Astrocyte (in vitro differentiated cells and primary cell): ENCODE measurements around the gene LTBP2. TPM values are rescaled to one million over a fixed set of nuclear protein-coding genes. Genes with fewer than 3 reads are reported as not detected.

Source experiments
- DNase-seq: peaks from one replicate; pipeline ENCODE4 v3.0.0-alpha.2; 2010; ENCODE audit warnings: low read depth
- FAIRE-seq: peaks from 2 replicates; lab custom pipeline; 2011; peaks lifted over from hg19 to GRCh38; lab: Jason Lieb, UNC
- H2AFZ ChIP-seq: 2 replicates; pipeline ENCODE4 v1.6.0; 2012; ENCODE audit warnings: low read depth, low read length, inconsistent platforms
- H3K27ac ChIP-seq: 2 replicates; pipeline ENCODE4 v1.5.1; 2011; ENCODE audit warnings: low read depth, low read length, inconsistent platforms
- H3K27me3 ChIP-seq: 2 replicates; pipeline ENCODE4 v1.6.0; 2011; ENCODE audit warnings: low read length, inconsistent platforms; ENCODE audit not compliant: insufficient read depth
- H3K36me3 ChIP-seq: 2 replicates; pipeline ENCODE4 v1.5.1; 2011; ENCODE audit warnings: low read length, inconsistent platforms; ENCODE audit not compliant: insufficient read depth
- H3K4me1 ChIP-seq: 2 replicates; pipeline ENCODE4 v1.5.1; 2011; ENCODE audit warnings: low read length, inconsistent platforms; ENCODE audit not compliant: insufficient read depth
- H3K4me2 ChIP-seq: 2 replicates; pipeline ENCODE4 v1.6.0; 2012; ENCODE audit warnings: low read length, inconsistent platforms
- H3K4me3 ChIP-seq: 2 replicates; pipeline ENCODE4 v1.5.1; 2011; ENCODE audit warnings: low read depth, mild to moderate bottlenecking, low read length, inconsistent platforms; ENCODE audit not compliant: insufficient read depth
- H3K79me2 ChIP-seq: 2 replicates; pipeline ENCODE4 v1.6.0; 2012; ENCODE audit warnings: mild to moderate bottlenecking, low read length, inconsistent platforms; ENCODE audit not compliant: insufficient read depth
- H3K9ac ChIP-seq: 2 replicates; pipeline ENCODE4 v1.6.0; 2012; ENCODE audit warnings: mild to moderate bottlenecking, low read length, inconsistent platforms
- H3K9me3 ChIP-seq: 2 replicates; pipeline ENCODE4 v1.5.1; 2012; ENCODE audit warnings: low read depth, mild to moderate bottlenecking, low read length, inconsistent platforms; ENCODE audit not compliant: insufficient read depth
- H4K20me1 ChIP-seq: 2 replicates; pipeline ENCODE4 v1.6.0; 2012; ENCODE audit warnings: low read length, inconsistent platforms; ENCODE audit not compliant: insufficient read depth
- H3K27ac Mint-ChIP-seq: one replicate; pipeline ENCODE4 v1.8.0; 2021; ENCODE audit warnings: mild to moderate bottlenecking, mixed read lengths; ENCODE audit not compliant: unreplicated experiment
- H3K27me3 Mint-ChIP-seq: one replicate; pipeline ENCODE4 v1.8.0; 2021; ENCODE audit warnings: low read depth, mixed read lengths; ENCODE audit not compliant: unreplicated experiment
- H3K36me3 Mint-ChIP-seq: one replicate; pipeline ENCODE4 v1.8.0; 2021; ENCODE audit warnings: low read depth, mixed read lengths; ENCODE audit not compliant: unreplicated experiment
- H3K4me1 Mint-ChIP-seq: one replicate; pipeline ENCODE4 v1.8.0; 2021; ENCODE audit warnings: low read depth, mixed read lengths; ENCODE audit not compliant: unreplicated experiment
- H3K4me3 Mint-ChIP-seq: one replicate; pipeline ENCODE4 v1.8.0; 2021; ENCODE audit warnings: mild to moderate bottlenecking, moderate library complexity, mixed read lengths; ENCODE audit not compliant: unreplicated experiment
- H3K9me3 Mint-ChIP-seq: one replicate; pipeline ENCODE4 v1.8.0; 2021; ENCODE audit warnings: mild to moderate bottlenecking, mixed read lengths; ENCODE audit not compliant: unreplicated experiment
- EZH2 ChIP-seq: IDR thresholded peaks from 2 replicates; pipeline ENCODE4 v1.6.1; 2012; ENCODE audit warnings: mild to moderate bottlenecking, low read length, inconsistent platforms; ENCODE audit not compliant: insufficient read depth
- total RNA-seq: library from RNA; stranded (reverse); gene quantifications from 2 replicates; pipeline ENCODE4 v1.2.1, GENCODE V29; 2021
- TF ChIP-seq, protein P1 (sequence below): IDR thresholded peaks from 2 replicates; pipeline ENCODE4 v1.5.1; 2011; ENCODE audit warnings: low read depth, mild to moderate bottlenecking, inconsistent platforms, low read length, moderate library complexity; ENCODE audit not compliant: insufficient read depth

Gene LTBP2
- total RNA-seq, 1 donor from 2014 or later, result 162 TPM

DNA sequence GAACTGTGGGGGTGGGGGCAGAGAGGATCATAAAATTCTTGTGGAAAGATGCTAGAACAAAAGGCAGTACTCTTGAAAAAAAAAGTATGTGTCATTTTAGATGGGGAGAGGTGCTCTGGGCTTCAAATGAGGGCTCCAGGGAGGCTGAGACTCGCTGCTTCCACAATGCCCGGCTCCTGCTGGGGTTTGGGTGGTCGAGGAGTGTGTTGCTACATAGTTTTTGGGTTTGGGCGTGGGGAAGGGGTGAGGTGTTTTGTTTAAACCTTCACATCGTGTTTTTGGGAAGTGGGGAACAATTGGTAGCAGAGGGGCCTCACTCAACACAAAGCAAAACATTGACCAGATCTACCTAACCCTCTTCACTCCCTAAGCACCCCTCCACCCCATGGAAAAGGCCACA, 110.3 kb downstream of the LTBP2 start:
- Mint-ChIP-seq H3K36me3 (peaks cover 13% of the 10 kb centered on the region), H3K27me3 (no peaks in the 10 kb centered on the region), H3K4me1 (peaks cover 5% of the 10 kb centered on the region), H3K4me3 (no peak overlapping the region), H3K9me3 (no peaks in the 10 kb centered on the region), H3K27ac (peak overlapping the region; percentile 5)
- FAIRE-seq (no peak), DNase-seq (no peak)
- Histone ChIP-seq H3K4me1 (peaks cover 9% of the 10 kb centered on the region), H3K36me3 (peaks cover 30% of the 10 kb centered on the region), H3K79me2 (no peaks in the 10 kb centered on the region), H3K9ac (peak overlapping the region; percentile 36), H3K4me3 (no peak overlapping the region), H3K4me2 (no peak overlapping the region), H3K9me3 (no peaks in the 10 kb centered on the region), H2AFZ (no peak overlapping the region), H3K27ac (no peak overlapping the region), H4K20me1 (peaks cover 7% of the 10 kb centered on the region), H3K27me3 (no peaks in the 10 kb centered on the region)
- TF ChIP-seq EZH2, result no peak
- TF ChIP-seq, protein P1, sequence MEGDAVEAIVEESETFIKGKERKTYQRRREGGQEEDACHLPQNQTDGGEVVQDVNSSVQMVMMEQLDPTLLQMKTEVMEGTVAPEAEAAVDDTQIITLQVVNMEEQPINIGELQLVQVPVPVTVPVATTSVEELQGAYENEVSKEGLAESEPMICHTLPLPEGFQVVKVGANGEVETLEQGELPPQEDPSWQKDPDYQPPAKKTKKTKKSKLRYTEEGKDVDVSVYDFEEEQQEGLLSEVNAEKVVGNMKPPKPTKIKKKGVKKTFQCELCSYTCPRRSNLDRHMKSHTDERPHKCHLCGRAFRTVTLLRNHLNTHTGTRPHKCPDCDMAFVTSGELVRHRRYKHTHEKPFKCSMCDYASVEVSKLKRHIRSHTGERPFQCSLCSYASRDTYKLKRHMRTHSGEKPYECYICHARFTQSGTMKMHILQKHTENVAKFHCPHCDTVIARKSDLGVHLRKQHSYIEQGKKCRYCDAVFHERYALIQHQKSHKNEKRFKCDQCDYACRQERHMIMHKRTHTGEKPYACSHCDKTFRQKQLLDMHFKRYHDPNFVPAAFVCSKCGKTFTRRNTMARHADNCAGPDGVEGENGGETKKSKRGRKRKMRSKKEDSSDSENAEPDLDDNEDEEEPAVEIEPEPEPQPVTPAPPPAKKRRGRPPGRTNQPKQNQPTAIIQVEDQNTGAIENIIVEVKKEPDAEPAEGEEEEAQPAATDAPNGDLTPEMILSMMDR, result no peak

GRCh38 chr14:74501135-74501614, 110.9 kb downstream of the LTBP2 start:
- Histone ChIP-seq H3K4me1 (peaks cover 9% of the 10 kb centered on the region), H3K4me3 (no peak overlapping the region), H3K9me3 (no peaks in the 10 kb centered on the region), H2AFZ (no peak overlapping the region), H3K27ac (no peak overlapping the region), H3K36me3 (peaks cover 29% of the 10 kb centered on the region), H4K20me1 (peaks cover 7% of the 10 kb centered on the region), H3K9ac (no peak overlapping the region), H3K79me2 (no peaks in the 10 kb centered on the region), H3K4me2 (no peak overlapping the region), H3K27me3 (no peaks in the 10 kb centered on the region)
- Mint-ChIP-seq H3K27me3 (no peaks in the 10 kb centered on the region), H3K4me3 (no peak overlapping the region), H3K36me3 (peaks cover 15% of the 10 kb centered on the region), H3K27ac (peak overlapping the region; percentile 77), H3K4me1 (peaks cover 5% of the 10 kb centered on the region), H3K9me3 (no peaks in the 10 kb centered on the region)
- DNase-seq, result peak; percentile 71
- TF ChIP-seq, protein P1, result peak; percentile 87
- no peak for TF ChIP-seq EZH2
- FAIRE-seq, result no peak

DNA sequence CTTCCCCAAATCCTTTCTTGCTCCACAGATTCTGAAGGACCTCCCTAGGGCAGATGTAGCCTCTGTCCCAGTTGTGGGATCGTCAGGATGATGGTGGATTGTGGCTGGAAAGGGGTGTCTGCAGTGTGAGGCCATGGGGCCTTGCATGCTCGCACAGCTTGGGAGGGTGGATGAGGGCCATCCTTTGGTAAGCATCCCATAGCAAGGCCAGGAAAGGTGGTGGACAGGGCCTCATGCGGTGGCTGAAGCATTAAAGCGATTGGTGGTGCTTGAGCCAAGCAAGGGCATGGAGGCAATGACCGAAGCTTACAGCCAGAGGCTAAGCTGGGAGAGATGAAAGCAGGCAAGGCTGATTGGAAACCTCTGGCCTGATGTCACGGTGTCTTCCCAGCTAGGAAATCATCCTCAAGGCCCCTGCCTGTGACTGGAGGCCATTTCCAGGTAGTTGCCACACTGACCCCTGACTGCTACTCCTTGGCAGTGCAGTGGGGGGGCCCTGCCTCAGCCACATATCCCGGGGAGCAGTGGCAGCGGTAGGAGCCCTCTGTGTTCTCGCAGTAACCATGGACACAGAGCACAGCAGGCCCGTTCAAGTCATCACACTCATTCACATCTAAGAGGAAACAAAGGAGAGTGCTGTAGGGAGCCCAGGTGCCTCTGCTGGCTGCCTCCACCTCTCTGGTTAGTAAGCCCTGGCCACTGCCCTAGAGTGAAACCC, 111.5 kb downstream of the LTBP2 start:
- no peak overlapping the region for H3K4me2 ChIP-seq
- DNase-seq (no peak), FAIRE-seq (no peak)
- Mint-ChIP-seq H3K4me3 (no peak overlapping the region), H3K4me1 (peaks cover 5% of the 10 kb centered on the region), H3K27me3 (no peaks in the 10 kb centered on the region), H3K27ac (peak overlapping the region; percentile 26), H3K9me3 (no peaks in the 10 kb centered on the region), H3K36me3 (peaks cover 15% of the 10 kb centered on the region)
- no peak overlapping the region for H3K9ac ChIP-seq
- no peaks in the 10 kb centered on the region for H3K27me3 ChIP-seq
- H3K79me2 ChIP-seq, result no peaks in the 10 kb centered on the region
- H3K4me3 ChIP-seq, result no peak overlapping the region
- no peaks in the 10 kb centered on the region for H3K9me3 ChIP-seq
- TF ChIP-seq, protein P1, result no peak
- no peak for TF ChIP-seq EZH2
- peaks cover 29% of the 10 kb centered on the region for H3K36me3 ChIP-seq
- H3K4me1 ChIP-seq, result peaks cover 9% of the 10 kb centered on the region
- H3K27ac ChIP-seq, result no peak overlapping the region
- H2AFZ ChIP-seq, result no peak overlapping the region
- peaks cover 7% of the 10 kb centered on the region for H4K20me1 ChIP-seq
